Measurements from ENCODE around the gene RPRD1A.
"Not testable (repeated sequence)": the region's sequence is repeated elsewhere in the genome, so short reads cannot be mapped to it uniquely, and the experiment has no call there.

RPRD1A gene

GRCh38 chr18:36025025-36025424 is 42.3 kb downstream of the RPRD1A start:
- no peak for DNase-seq

GRCh38 chr18:36024241-36024640 is 43.1 kb downstream of the RPRD1A start:
- DNase-seq: not testable (repeated sequence)

GRCh38 chr18:36023336-36023735 is 44.0 kb downstream of the RPRD1A start:
- DNase-seq: no peak

GRCh38 chr18:36020174-36020711 is 47.1 kb downstream of the RPRD1A start:
- no peak for DNase-seq

GRCh38 chr18:36017232-36017631 is 50.1 kb downstream of the RPRD1A start:
- no peak for DNase-seq

GRCh38 chr18:36015629-36016028 is 51.7 kb downstream of the RPRD1A start:
- no peak for DNase-seq

GRCh38 chr18:36012891-36013290 is 54.5 kb downstream of the RPRD1A start:
- DNase-seq: no peak

GRCh38 chr18:36009214-36009613 is 58.1 kb downstream of the RPRD1A start:
- no peak for DNase-seq

GRCh38 chr18:36006997-36007396 is 60.4 kb downstream of the RPRD1A start:
- DNase-seq: no peak

- DNase-seq: no peak
Measured at GRCh38 chr18:35999925-36000324, 67.4 kb downstream of the RPRD1A start.

- no peak for DNase-seq
Measured at GRCh38 chr18:35998967-35999366, 68.4 kb downstream of the RPRD1A start.

GRCh38 chr18:35993013-35993412 is 74.3 kb downstream of the RPRD1A start:
- DNase-seq: no peak

GRCh38 chr18:35991696-35992095 is 75.7 kb downstream of the RPRD1A start:
- no peak for DNase-seq

GRCh38 chr18:35983818-35984217 is 83.5 kb downstream of the RPRD1A start:
- no peak for DNase-seq

- DNase-seq: no peak
Measured at GRCh38 chr18:35983147-35983546, 84.2 kb downstream of the RPRD1A start.

GRCh38 chr18:35982409-35983114 is 84.8 kb downstream of the RPRD1A start:
- DNase-seq: no peak

- DNase-seq: no peak
Measured at GRCh38 chr18:35979112-35979511, 88.2 kb downstream of the RPRD1A start.

GRCh38 chr18:35974181-35974580 is 93.2 kb downstream of the RPRD1A start:
- DNase-seq: no peak

- DNase-seq: no peak
Measured at GRCh38 chr18:35973650-35974049, 93.7 kb downstream of the RPRD1A start.

- peak; percentile 95 for DNase-seq
Measured at GRCh38 chr18:35972197-35973000, 95.0 kb downstream of the RPRD1A start, which contains the start of gene RMP24. Gene RMP24 (plus strand): TSS chr18:35972679.

- DNase-seq: no peak
Measured at GRCh38 chr18:35971661-35972196, 95.6 kb downstream of the RPRD1A start.

- no peak for DNase-seq
Measured at GRCh38 chr18:35969676-35970075, 97.7 kb downstream of the RPRD1A start.

- no peak for DNase-seq
Measured at GRCh38 chr18:35968278-35968880, 99.0 kb downstream of the RPRD1A start.

Measured in left hindlimb (tissue), 1 donor.